Measurements from ENCODE around the gene NCAPG2. TPM values are rescaled to one million over a fixed set of nuclear protein-coding genes. Genes with fewer than 3 reads are reported as not detected.
"Not testable (repeated sequence)": the region's sequence is repeated elsewhere in the genome, so short reads cannot be mapped to it uniquely, and the experiment has no call there.

Gene NCAPG2
- polyA plus RNA-seq, 3 donors = 1.1 to 3.1 (median 1.7) TPM

GRCh38 chr7:158633055-158633956 lies 71.3 kb downstream of the NCAPG2 start:
- peaks cover 44 to 82% of the 10 kb centered on the region in 2 donors for H3K36me3 ChIP-seq (replicated peaks in 1 of 2; ENCODE audit: control insufficient read depth in 1 of 2, insufficient read depth in 2 of 2, low read length in 2 of 2)
- H3K36me3 Mint-ChIP-seq = peaks cover 50 to 85% of the 10 kb centered on the region in 2 donors
- TF ChIP-seq CTCF (IDR thresholded peaks at IDR 0.05) = no peak

GRCh38 chr7:158631574-158632195 lies 72.9 kb downstream of the NCAPG2 start:
- H4K20me1 ChIP-seq (ENCODE audit: insufficient read depth, low read length) = no peaks in the 10 kb centered on the region
- no peaks in the 10 kb centered on the region for H3K9me3 ChIP-seq (replicated peaks in 1 of 2; ENCODE audit: control insufficient read depth in 1 of 2, insufficient read depth in 1 of 2, low read length in 2 of 2)
- peaks cover 40 to 82% of the 10 kb centered on the region in 2 donors for H3K36me3 ChIP-seq (replicated peaks in 1 of 2; ENCODE audit: control insufficient read depth in 1 of 2, insufficient read depth in 2 of 2, low read length in 2 of 2)
- H3K4me1 ChIP-seq (ENCODE audit: control insufficient read depth in 1 of 2, insufficient read depth in 2 of 2, low read length in 2 of 2) = no peaks in the 10 kb centered on the region
- H3K4me2 ChIP-seq (replicated peaks; ENCODE audit: extremely low read depth, low read length, poor library complexity, severe bottlenecking) = no peak overlapping the region
- no peak for TF ChIP-seq CTCF (IDR thresholded peaks at IDR 0.05)
- peaks cover 50 to 84% of the 10 kb centered on the region in 2 donors for H3K36me3 Mint-ChIP-seq
- H3K9me3 Mint-ChIP-seq = peaks cover 0 to 1% (median 0%) of the 10 kb centered on the region in 7 donors
- DNase-seq = no peak
- no peaks in the 10 kb centered on the region for H3K4me1 Mint-ChIP-seq
- H3K27ac ChIP-seq (ENCODE audit: low read depth in 1 of 2, low read length in 2 of 2) = no peak overlapping the region
- no peak overlapping the region for H3K4me3 ChIP-seq (replicated peaks in 1 of 3; ENCODE audit: low read depth in 2 of 3, low read length in 3 of 3)
- no peak overlapping the region for H2AFZ ChIP-seq (ENCODE audit: insufficient read depth, low read depth, low read length, poor library complexity, severe bottlenecking)
- no peaks in the 10 kb centered on the region for H3K27me3 ChIP-seq (ENCODE audit: control insufficient read depth in 2 of 2, insufficient read depth in 2 of 2, low read length in 2 of 2)
- H3K27ac Mint-ChIP-seq = no peak overlapping the region
- H3K79me2 ChIP-seq (ENCODE audit: insufficient read depth, low read length) = no peaks in the 10 kb centered on the region
- intact Hi-C loops (cut with micrococcal nuclease) = no loop called here
- H3K27me3 Mint-ChIP-seq (ENCODE audit: low read depth in 3 of 3) = no peaks in the 10 kb centered on the region
- 100% methylated on average over 3 of the region's 3 CpGs for WGBS (ENCODE audit: insufficient coverage)
- no peak overlapping the region for H3K9ac ChIP-seq (ENCODE audit: insufficient read depth, low read length, poor library complexity, severe bottlenecking)
- H3K4me3 Mint-ChIP-seq = no peak overlapping the region

More at GRCh38 chr7:158633055-158633956, 71.3 kb downstream of the NCAPG2 start:
- Histone ChIP-seq H3K27me3 (ENCODE audit: control insufficient read depth in 2 of 2, insufficient read depth in 2 of 2, low read length in 2 of 2) (no peaks in the 10 kb centered on the region), H3K27ac (ENCODE audit: low read depth in 1 of 2, low read length in 2 of 2) (no peak overlapping the region), H3K9me3 (replicated peaks in 1 of 2; ENCODE audit: control insufficient read depth in 1 of 2, insufficient read depth in 1 of 2, low read length in 2 of 2) (no peaks in the 10 kb centered on the region), H3K79me2 (ENCODE audit: insufficient read depth, low read length) (no peaks in the 10 kb centered on the region), H4K20me1 (ENCODE audit: insufficient read depth, low read length) (no peaks in the 10 kb centered on the region), H2AFZ (ENCODE audit: insufficient read depth, low read depth, low read length, poor library complexity, severe bottlenecking) (no peak overlapping the region), H3K4me2 (replicated peaks; ENCODE audit: extremely low read depth, low read length, poor library complexity, severe bottlenecking) (no peak overlapping the region), H3K9ac (ENCODE audit: insufficient read depth, low read length, poor library complexity, severe bottlenecking) (no peak overlapping the region), H3K4me1 (ENCODE audit: control insufficient read depth in 1 of 2, insufficient read depth in 2 of 2, low read length in 2 of 2) (no peaks in the 10 kb centered on the region), H3K4me3 (replicated peaks in 1 of 3; ENCODE audit: low read depth in 2 of 3, low read length in 3 of 3) (no peak overlapping the region)
- Mint-ChIP-seq H3K4me1 (no peaks in the 10 kb centered on the region), H3K9me3 (peaks cover 0 to 2% (median 0%) of the 10 kb centered on the region in 7 donors), H3K4me3 (no peak overlapping the region), H3K27me3 (ENCODE audit: low read depth in 3 of 3) (no peaks in the 10 kb centered on the region), H3K27ac (peak overlapping the region in 4 of 7 donors; percentile 7 to 89 (median 38))
- intact Hi-C loops (cut with micrococcal nuclease) = no loop called here
- WGBS (ENCODE audit: insufficient coverage) = 100% methylated on average over 5 of the region's 11 CpGs
- DNase-seq = no peak

GRCh38 chr7:158626289-158626688 lies 78.3 kb downstream of the NCAPG2 start:
- H3K4me3 Mint-ChIP-seq; intact Hi-C loops (cut with micrococcal nuclease); H3K4me1 ChIP-seq (ENCODE audit: control insufficient read depth in 1 of 2, insufficient read depth in 2 of 2, low read length in 2 of 2); H3K27me3 Mint-ChIP-seq (ENCODE audit: low read depth in 3 of 3); H3K4me2 ChIP-seq (replicated peaks; ENCODE audit: extremely low read depth, low read length, poor library complexity, severe bottlenecking); H3K9me3 Mint-ChIP-seq; H3K27ac ChIP-seq (ENCODE audit: low read depth in 1 of 2, low read length in 2 of 2); H3K27me3 ChIP-seq (ENCODE audit: control insufficient read depth in 2 of 2, insufficient read depth in 2 of 2, low read length in 2 of 2); H3K9ac ChIP-seq (ENCODE audit: insufficient read depth, low read length, poor library complexity, severe bottlenecking); H2AFZ ChIP-seq (ENCODE audit: insufficient read depth, low read depth, low read length, poor library complexity, severe bottlenecking); H4K20me1 ChIP-seq (ENCODE audit: insufficient read depth, low read length); DNase-seq; H3K4me3 ChIP-seq (replicated peaks in 1 of 3; ENCODE audit: low read depth in 2 of 3, low read length in 3 of 3); H3K4me1 Mint-ChIP-seq; H3K27ac Mint-ChIP-seq; H3K9me3 ChIP-seq (replicated peaks in 1 of 2; ENCODE audit: control insufficient read depth in 1 of 2, insufficient read depth in 1 of 2, low read length in 2 of 2); H3K79me2 ChIP-seq (ENCODE audit: insufficient read depth, low read length): not testable (repeated sequence)
- peaks cover 28 to 73% of the 10 kb centered on the region in 2 donors for H3K36me3 ChIP-seq (replicated peaks in 1 of 2; ENCODE audit: control insufficient read depth in 1 of 2, insufficient read depth in 2 of 2, low read length in 2 of 2)
- H3K36me3 Mint-ChIP-seq = peaks cover 49 to 89% of the 10 kb centered on the region in 2 donors
- 100% methylated on average over 4 of the region's 8 CpGs for WGBS (ENCODE audit: insufficient coverage)
